GM19467 (cell line): Measurements from ENCODE around the gene SLC44A3.

ENCODE experiments used
- ATAC-seq: cut with Tn5 transposase; IDR thresholded peaks from one replicate; pipeline ENCODE4 v1.9.1; 2021; ENCODE audit warnings: mild to moderate bottlenecking, moderate library complexity; ENCODE audit not compliant: unreplicated experiment

The SLC44A3 gene

GRCh38 chr1:94872771-94873495 is 52.8 kb downstream of the SLC44A3 start:
- ATAC-seq = no peak

- no peak for ATAC-seq
These were observed 53.6 kb downstream of the SLC44A3 start for GRCh38 chr1:94873520-94874351.

- ATAC-seq = no peak
These were observed 54.3 kb downstream of the SLC44A3 start for GRCh38 chr1:94874423-94874822.

- no peak for ATAC-seq
These were observed 55.6 kb downstream of the SLC44A3 start for GRCh38 chr1:94875794-94876193.

GRCh38 chr1:94876362-94876761 is 56.2 kb downstream of the SLC44A3 start:
- ATAC-seq = no peak

GRCh38 chr1:94878329-94878728 is 58.2 kb downstream of the SLC44A3 start:
- ATAC-seq = no peak

GRCh38 chr1:94883691-94884090 is 63.5 kb downstream of the SLC44A3 start:
- no peak for ATAC-seq

GRCh38 chr1:94884106-94884505 is 63.9 kb downstream of the SLC44A3 start:
- no peak for ATAC-seq

- no peak for ATAC-seq
These were observed 64.3 kb downstream of the SLC44A3 start for GRCh38 chr1:94884507-94884906.

GRCh38 chr1:94886361-94886760 is 66.2 kb downstream of the SLC44A3 start:
- no peak for ATAC-seq

- no peak for ATAC-seq
These were observed 66.9 kb downstream of the SLC44A3 start for GRCh38 chr1:94887106-94887505.

- no peak for ATAC-seq
These were observed 67.5 kb downstream of the SLC44A3 start for GRCh38 chr1:94887603-94888171.

GRCh38 chr1:94888201-94888600 is 68.0 kb downstream of the SLC44A3 start:
- ATAC-seq = no peak

- ATAC-seq = no peak
These were observed 72.6 kb downstream of the SLC44A3 start for GRCh38 chr1:94892604-94893254.

- no peak for ATAC-seq
These were observed 74.5 kb downstream of the SLC44A3 start for GRCh38 chr1:94894630-94895029.

GRCh38 chr1:94895518-94895917 is 75.4 kb downstream of the SLC44A3 start:
- ATAC-seq = no peak

- no peak for ATAC-seq
These were observed 78.6 kb downstream of the SLC44A3 start for GRCh38 chr1:94898491-94899385.

- ATAC-seq = no peak
These were observed 79.6 kb downstream of the SLC44A3 start for GRCh38 chr1:94899756-94900155.

- ATAC-seq = no peak
These were observed 81.7 kb downstream of the SLC44A3 start for GRCh38 chr1:94901841-94902240.

- ATAC-seq = no peak
These were observed 83.3 kb downstream of the SLC44A3 start for GRCh38 chr1:94903280-94904009.
